Breast epithelium (tissue), 3 donors: ENCODE results near the gene DMP1.

Experiments
- POLR2A ChIP-seq: fragments of 450-650 bp; IDR thresholded peaks from one replicate; pipeline ENCODE4 v1.6.1; 2016; ENCODE audit warnings: antibody characterized with exemption, mild to moderate bottlenecking, moderate library complexity
- TF ChIP-seq, protein P1 (sequence below), 3 donors: fragments of 450-650 bp; IDR thresholded peaks; one replicate each; pipeline ENCODE4 v1.5.1; 2016 to 2017; ENCODE audit warnings: antibody characterized with exemption in 3 of 3, mild to moderate bottlenecking in 3 of 3, moderate library complexity in 3 of 3

DNA sequence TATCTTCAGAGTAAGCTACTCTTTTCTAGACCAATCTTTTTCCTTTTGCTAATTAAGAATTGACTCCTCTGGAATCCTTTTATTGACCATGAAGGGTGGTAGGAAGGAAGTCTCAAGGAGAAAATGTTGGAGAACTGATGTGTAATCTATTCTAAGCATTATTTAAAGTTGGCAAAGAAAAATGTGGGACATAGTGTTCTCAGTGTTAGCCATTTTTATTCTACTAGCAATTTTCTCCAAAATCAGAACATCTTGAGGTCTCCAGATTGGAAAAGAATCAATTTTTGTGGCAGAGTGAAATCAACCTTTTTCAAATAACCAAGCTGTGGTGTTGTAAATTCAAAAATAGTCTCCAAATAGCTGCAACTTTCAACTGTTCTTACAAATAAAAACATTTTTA is 18.4 kb upstream of the DMP1 start:
- TF ChIP-seq, protein P1, sequence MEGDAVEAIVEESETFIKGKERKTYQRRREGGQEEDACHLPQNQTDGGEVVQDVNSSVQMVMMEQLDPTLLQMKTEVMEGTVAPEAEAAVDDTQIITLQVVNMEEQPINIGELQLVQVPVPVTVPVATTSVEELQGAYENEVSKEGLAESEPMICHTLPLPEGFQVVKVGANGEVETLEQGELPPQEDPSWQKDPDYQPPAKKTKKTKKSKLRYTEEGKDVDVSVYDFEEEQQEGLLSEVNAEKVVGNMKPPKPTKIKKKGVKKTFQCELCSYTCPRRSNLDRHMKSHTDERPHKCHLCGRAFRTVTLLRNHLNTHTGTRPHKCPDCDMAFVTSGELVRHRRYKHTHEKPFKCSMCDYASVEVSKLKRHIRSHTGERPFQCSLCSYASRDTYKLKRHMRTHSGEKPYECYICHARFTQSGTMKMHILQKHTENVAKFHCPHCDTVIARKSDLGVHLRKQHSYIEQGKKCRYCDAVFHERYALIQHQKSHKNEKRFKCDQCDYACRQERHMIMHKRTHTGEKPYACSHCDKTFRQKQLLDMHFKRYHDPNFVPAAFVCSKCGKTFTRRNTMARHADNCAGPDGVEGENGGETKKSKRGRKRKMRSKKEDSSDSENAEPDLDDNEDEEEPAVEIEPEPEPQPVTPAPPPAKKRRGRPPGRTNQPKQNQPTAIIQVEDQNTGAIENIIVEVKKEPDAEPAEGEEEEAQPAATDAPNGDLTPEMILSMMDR (IDR thresholded peaks at IDR 0.05) = no peak
- no peak for TF ChIP-seq POLR2A
